ENCODE data around the gene DDB1.

Gene DDB1

DNA sequence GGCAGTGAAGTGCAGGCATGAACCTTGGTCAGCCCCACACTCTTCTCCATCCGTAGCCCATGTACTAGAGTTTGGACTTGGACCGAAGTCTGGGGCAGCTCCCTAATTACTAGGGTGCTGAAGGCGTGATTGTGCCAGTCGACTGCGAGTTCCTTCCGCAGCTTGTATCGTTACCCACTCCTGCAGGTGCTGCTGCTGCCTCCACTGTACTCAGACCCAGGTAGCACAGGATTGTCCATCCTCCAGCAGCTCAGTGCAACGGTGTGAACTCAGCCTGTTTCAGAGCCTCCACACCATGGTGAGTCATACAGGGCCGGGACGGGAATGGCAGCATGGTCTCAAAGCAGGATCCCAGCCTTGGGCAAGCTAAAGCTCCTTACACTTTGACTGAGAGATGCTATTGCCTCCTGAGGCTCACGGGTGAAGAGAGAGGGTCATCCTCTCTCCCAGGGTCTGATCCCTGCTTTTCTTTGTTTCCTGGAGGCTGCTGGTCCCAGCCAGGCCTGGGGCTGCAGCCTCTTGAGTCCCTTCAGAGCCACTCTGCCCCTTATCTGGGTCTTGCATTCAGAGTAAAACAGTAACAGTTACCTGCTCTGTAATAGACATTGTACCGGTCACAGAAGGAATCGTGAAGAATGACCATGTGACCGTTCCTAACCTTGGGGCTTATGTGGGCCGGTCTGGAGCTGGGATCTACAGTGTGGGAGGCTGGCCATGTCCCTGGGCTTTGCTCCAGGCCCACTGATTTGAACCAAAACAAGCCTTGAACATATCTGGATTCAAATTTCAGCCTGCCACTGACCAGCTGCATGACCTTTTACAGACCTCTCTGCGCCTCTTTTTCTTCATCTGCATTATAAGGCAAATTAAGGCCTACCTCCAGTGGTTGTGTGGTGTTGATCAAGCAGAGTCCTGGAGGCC lies 1.8 kb upstream of the DDB1 start:
- peak; percentile 46 for DNase-seq

DNA sequence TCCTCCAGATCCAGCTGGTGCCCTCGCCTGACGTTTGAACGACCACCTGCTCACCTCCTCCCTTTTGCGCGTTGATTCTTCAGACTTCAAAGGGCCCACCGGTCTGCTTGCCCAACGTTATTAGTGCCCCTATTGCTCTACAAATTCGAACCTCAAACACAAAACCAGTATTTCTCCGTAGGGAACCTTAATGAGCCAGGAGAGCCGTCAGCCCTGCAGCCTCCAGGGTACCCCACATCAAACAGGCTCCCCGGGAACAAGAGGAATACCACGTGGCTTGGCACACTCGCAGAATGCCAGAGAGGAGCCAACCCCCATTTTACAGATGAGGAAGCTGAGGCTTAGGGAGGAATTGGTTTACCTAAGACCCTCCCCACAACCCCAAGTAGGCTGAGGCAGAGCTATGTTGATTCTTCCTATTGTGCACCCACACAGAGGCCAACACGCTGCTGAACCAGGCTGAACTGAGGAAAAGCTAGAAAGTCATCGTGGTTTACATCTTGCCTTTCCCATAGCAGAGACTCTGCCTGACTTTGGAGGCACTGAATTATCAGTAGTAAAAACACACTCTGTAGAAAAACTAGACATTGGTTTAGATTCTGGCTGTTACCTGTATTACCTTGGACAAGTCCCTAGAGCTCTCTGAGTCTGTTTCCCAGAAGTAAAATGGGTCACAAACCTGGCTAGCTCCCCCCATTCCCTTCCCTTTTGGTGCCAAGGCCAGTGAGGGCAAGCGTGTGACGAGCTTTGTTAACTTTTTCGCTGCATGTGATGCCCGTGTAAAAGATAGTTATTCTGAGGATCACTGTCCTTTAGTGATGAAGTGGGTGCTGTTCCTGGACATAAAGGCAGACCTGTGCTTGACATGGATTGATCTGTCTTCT lies 887 bp upstream of the DDB1 start:
- DNase-seq, result no peak

DNA sequence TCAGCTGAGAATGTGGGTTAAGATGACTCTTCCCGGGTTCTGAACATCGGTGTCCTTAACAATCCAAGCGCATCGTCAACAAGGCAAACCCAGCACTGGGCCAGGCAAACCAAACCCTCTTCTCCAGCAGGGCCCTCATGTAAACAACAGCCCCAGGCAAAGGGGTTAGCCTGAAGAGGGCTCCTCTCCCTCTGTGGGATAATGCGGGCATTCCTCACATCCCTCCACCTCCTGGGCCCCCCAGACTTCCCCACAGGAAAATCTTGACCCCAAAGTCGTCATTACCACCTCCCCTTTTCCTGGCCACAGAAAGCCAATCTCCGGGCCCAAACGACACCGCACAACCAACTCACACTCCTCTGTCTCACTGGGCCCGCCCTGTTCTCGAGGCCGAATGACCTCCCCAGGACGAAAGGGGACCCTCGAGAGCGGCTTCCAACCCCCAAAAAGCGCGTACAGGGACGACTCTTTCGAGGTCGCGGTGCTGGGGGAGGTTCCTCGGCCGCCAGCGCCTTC lies 566 bp downstream of the DDB1 start:
- DNase-seq, result no peak

DNA sequence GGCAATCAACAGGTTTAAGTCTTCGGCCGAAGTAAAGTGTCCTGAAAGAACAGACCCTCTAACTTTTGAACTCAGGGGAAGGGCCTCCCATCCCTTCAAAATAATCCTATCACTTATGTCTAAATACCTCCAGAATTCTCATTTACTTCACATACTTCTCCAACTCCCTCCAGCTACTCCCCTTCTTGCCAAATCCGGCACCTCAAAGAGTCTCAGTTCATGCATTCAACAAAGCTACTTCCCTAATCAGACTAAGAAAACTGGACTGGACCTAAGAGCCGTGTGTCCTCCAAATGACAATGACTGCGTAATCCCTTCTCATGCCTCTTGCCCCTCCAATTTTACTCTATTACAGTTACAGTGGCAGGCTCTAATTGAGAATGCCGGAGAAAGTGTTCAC lies 1.3 kb downstream of the DDB1 start:
- DNase-seq, result no peak

DNA sequence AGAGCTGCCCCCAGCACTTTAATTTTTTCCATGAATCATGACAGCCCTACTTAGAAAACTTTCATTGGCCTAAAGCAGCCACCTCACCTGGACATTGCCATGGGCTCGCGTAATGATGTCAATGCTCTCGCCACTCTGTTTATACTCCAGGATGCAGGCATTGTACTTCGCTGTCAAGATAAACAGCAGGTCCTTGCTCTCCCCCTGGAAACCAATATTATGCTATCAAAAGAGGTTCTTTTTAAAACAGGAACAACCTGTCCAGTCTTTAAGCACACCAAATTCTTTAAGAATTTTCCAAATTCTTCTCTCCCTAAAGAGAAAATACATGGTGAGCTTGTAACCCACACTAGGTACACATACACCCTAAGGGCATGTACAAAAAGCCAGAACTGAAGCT lies 3.0 kb downstream of the DDB1 start:
- no peak for DNase-seq

DNA sequence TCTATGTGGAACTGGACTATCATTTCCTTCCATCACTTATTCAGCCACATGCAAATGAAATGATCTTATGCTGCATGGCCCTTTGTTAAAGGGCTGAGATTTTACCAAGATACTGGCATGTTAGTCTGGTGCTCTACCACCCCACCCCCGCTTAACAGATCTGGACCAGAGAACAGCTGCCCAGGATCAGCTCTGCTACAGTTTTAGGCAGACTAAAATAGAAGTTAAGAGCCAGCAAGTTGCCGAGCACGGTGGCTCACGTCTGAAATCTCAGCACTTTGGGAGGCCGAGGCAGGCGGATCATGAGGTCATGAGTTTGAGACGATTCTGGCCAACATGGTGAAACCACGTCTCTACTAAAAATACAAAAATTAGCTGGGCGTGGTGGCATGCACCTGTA lies 4.6 kb downstream of the DDB1 start:
- DNase-seq, result no peak

DNA sequence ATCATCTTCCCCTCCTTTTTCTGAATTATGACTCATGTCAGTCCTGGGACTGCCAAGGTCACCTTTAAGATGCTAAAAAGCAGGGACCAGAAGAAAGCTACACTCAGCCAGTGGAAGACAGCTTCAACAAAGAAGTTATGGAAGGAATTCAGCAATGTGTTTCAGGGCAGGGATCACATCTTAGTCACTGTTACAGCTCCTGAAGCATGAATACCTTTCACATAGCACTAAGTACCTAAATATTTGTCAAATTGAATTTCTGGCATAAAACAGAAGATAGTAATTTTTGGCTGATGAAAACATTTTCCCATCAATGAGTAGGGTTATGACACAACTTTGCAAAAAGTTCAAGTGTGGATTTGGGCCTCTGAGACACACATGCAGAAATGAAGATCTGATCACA lies 5.2 kb downstream of the DDB1 start:
- no peak for DNase-seq

DNA sequence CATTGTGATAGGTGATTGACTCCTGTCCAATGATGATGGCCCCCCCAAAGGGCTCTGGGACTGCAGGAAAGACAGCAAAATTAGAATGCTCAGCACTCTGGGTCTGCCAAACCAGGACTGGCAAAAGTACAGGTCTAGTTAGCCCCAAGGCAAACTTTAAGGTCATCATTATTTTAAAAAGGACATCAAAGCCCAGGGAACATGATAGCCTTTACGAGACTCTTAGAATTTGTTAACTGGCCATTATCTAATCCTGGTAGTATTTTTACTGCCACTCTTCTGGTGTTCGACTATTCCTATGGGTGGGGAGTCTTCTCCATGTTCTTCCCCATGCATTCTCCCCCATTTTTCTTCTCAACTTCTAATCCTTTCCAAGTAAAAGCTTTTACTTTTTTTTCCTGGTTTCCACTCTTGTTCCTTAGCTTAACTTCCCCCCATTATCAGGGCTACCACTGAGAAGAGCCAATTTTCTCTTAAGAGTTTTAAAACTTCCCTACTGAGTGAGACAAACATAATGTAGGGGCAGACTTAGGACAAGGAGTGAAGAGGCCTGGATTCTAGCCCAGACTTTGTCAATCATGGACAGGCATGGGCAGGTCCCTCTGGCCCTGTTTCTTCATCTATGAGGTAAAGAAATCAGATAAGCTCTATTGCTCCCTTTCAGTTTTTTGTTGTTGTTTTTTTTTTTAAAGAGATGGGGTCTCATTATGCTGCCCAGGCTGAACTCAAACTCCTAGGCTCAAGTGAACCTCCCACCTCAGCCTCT lies 7.1 kb downstream of the DDB1 start:
- no peak for DNase-seq

DNA sequence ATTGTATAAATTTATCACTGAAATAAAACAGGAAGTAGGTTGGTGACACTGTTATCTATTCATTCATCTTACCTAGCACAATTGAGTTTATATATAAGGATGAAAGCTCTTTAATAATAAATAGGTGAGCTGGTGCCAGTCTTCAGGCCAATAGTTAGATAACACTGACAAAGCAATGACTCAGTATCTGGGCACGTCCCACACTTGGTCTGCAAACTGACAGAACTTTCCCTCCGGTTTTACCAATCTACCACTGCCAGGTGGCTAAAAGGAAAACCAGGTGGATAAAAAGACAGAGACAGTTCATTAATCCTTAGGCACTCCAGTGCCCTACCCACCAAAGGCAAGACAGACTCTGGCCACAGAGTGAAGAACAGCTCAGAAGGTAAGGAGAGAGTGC lies 17.6 kb downstream of the DDB1 start:
- DNase-seq, result peak; percentile 43

DNA sequence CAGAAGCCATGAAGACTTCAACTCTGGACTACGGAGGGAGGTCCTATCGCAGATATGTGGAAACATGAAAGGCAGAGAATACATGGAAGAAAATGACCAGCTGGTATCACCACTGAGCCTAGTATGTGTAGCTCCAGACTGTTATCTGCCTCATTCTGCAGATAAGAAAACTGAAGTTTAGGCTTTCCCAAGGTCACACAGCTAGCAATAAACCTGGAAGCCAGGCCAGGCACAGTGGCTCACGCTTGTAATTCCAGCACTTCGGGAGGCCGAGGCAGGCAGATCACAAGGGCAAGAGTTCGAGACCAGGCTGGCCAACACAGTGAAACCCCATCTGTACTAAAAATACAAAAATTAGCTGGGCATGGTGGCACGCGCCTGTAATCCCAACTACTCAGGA lies 22.2 kb downstream of the DDB1 start:
- no peak for DNase-seq

DNA sequence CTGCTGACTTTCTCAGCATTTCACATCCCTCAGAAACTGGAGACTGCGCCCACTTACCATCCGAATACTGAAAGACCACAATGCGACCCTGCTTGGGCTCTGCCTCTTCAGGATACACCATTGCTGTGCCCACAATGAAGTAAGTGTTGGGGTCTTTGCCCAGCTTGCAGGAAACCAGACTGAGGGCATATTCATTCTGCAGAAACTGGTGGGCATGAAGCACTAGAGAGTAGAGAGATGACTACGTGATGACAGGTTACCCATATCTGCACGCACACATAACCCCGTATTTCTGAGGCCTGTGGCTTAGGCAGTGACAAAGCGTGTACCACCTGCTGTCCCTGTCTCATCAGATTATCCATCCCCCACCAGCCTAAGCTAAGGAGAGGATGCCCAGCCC lies 23.2 kb downstream of the DDB1 start:
- DNase-seq, result no peak

DNA sequence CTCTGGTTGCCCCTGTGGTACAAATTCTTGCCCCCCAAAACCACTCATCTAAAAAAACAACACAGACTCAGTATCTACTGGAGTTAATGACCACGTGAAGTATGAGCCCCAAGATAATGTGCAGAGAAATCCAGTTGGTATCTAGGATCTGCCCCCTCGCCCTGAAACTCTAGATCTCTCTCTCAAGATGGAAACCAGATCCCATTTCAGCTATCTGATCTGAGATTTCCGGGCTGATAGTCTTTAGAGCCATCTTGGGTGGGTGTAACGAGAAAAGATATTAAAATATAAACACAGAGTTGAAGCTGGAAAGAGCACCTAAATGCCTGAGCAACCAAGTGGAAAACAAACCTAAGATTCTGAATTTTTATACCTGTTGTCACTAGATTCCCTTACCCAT lies 23.8 kb downstream of the DDB1 start:
- DNase-seq, result no peak

DNA sequence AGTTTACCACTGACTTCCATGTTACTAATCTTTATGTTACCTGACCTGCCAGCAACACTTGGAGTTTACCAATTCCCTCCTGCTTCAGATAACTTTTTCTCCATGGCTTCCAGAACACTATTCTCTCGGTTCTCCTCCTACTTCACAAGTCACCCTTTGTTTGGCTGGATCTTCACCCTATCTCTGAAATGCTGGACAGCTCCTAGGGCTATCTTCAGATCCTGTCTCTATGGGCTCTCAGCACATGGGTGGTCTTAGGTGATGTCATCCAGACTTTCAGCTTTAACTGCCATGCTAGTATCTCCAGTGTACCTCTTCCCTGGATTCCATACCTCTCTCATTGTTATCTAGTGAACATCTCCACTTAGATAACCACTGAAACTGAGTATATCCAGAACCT lies 25.6 kb downstream of the DDB1 start:
- no peak for DNase-seq

DNA sequence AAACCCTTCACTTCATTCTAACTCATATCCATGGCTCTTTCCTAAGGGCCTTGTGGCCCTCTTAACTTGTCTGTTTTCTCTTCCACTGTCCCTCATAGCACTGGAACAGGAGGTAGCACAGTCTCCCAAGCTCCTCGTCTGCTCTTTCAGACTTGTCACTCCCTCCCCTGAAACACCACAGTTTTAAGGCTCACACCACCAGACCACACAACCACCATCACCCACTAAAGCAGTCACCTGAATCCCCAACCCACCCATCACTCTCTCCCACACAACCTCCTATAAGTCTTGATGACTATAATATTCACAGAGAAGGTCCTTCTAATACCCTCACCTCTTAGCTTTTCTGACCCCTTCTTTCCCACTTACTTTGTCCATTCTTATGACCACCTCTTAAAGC lies 26.7 kb downstream of the DDB1 start:
- no peak for DNase-seq

DNA sequence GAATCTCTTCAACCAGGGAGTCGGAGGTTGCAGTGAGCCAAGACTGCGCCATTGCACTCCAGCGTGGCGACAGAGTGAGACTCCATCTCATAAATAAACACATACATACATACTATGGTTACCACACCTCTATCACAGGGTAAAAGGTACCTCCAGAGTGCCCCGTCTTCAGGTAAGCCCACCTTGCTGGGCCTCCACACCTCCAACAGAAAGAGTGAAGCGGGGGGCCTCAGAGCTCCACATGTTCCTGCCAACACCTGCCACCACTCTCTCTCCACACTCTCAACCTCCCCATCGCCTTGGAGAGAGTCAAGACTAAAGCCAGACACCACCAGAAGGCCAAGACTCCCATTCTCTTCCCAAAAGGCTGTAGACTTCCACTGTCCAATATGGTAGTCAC lies 27.5 kb downstream of the DDB1 start:
- no peak for DNase-seq

DNA sequence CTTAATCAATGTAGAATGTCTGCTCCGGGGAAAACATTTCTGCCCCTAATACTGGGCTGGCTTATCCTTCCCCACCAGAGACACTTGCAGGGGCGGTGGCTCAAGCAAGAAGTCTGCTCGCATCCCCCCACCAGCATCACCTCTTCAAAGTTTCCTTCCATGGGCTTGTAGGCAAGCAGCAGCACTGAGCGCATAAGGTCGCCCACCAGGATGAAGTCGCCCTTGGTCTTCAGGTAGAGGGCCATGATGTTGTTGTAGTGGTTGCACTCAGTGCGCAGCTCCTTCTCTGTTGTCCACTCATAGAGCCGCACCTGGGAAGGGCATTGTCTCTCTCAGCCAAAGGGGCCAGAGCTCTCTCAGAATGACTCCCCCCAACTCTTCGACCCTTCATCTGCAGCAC lies 29.2 kb downstream of the DDB1 start:
- no peak for DNase-seq

DNA sequence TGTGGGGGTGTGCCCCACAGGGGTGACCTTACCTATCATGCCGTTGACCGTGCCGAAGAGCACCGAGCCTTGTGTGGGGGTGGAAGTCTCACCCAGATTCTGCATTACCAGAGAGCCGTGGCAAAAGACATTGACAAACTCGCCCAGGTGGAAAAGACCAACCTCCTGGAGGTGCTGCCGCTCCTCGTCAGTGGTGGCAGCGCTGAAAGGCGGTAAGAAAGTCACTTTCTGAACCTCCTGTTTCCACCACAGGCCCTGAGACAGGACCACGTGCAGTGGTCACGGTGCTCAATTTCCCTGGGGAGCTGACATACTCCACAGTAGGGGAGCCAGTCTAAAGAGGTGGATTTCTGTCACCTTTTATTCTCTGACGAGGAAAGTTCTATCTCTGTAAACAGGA lies 30.4 kb downstream of the DDB1 start:
- no peak for DNase-seq

DNA sequence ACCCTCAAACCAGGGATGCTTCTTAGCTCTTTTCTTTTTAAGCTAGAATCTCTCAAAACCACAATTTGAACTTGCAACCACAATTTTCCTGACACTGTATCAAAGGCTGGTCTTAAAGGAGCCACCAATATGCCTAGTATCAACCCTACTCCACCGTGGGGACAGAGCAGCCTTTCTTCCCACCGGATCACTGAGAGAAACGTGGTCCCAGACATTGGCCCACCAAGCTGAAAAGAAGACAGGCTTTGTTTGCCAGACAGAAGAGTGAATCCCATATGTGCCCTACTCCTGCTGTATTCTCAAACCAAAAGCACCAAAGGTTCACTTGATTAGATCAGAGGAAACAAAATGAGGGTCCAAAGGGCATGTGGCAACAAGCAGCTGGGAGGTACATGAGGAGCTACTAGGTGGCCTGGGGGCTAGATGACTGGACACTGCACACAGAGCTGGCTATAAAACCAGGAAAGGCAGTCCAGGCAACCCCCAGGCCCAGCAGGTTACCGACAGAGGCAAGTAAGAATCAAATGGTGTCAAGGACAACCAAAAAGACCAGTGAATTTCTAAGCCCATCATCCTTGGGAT lies 34.2 kb downstream of the DDB1 start:
- no peak for DNase-seq

DNA sequence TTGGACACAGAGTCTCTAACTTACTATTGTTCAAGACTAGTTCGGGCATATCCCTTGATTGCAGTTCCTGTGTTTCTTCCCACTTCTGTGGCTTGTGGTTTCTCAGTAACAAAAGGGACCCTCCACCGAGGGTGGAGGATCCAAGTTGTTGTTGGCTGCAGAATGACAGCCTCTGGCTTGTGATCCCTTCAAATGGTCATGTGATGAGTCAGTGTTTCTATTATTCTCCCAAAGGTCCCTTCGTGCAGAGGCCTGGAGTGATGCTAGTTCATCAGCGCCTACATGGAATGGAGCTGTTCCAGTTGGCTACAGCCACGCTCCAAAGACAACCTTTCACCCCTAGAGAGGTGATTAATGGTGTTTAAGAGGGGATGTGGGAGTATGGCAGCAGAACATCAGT lies 35.2 kb downstream of the DDB1 start:
- DNase-seq, result peak; percentile 64

DNA sequence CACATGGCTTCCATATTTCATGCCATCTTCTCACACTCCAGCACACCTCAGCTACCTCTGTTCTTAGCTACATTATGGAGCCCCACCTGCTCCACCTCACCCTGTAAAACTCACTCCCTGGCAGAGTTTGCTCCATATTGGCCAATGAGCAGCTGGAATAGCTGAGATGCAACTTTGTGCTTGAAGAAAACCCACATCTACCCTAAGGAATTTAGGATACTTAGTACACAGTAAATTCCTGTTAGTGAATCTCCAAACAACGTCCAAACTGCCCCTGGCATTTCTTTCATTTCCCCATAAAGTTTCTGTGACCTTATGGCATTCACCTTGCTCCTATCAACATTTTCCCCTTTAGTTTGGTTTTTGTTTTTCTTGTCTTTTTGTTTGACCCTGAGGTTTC lies 35.6 kb downstream of the DDB1 start:
- DNase-seq, result peak; percentile 12

DNA sequence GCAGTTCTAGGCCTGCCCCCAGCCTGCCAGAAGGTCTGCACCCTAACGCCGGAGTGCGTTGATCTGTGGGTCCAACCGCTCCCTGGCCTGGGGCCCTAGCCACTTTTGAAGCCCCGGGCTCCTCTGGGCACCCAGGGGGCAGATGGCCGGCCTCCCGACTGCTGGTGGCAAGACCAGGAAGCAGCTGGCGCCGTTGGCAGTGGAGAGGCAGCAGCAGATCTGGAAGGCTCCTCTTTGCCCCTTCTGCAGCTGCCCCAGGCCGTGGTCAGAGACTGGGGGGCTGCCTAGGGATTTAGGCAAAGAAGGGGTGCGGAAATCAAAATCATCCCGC lies 37.3 kb downstream of the DDB1 start:
- DNase-seq, result no peak

DNA sequence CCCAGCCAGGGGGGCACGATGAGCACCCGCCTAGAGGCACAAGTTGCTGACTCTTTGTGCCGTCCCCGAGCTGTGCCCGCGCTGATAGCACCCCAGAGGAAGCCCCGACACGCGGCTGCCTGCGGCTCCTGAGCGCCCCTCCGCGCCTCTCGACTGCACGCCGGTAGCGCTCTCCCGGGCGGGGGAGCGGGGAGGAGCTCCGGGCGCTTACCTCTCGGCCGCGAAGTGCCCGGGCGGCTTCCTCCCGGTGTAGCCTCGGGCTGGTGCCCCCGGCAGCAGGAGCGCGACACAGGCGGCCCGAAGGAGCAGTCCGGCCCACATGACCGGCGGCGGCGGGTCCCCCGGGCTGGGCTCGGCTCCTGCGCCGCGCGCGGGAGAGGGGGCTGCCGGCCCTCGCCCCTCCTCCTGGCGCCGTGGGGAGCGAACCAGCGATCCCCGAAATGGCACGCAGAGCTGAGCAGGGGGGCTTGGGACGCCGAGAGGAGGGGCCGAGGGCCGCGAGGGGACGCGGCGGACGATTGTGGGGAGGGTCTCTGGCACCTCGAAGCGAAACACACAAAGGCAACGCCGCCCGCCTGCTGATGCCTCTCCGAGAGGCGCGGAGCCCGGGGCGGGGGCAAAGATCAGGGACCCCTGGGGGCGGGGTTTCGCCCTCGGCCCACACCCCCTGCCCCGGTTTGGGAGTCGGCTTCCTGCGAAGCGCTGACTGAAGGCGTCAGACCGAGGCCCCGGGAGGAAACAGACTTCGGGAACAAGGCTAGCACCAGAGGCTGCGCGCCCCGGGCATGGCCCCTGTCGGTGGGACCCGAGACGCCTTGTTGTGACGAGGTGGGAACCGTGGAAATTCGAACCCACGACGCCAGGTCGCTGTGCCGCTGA lies 37.9 kb downstream of the DDB1 start, which contains the start of gene VWCE:
VWCE (minus strand) TSS at position 600 of the 879 bp plus-strand sequence; CDS start at position 321, 279 bp downstream.
- peak; percentile 52 for DNase-seq
